Gastrocnemius medialis (tissue), 4 donors: ENCODE measurements around the gene C9orf72.
A peak's percentile ranks its signal among the peaks of the same experiment; 100 is the strongest.

Experiments used
- CTCF ChIP-seq, 5 experiments: fragments of 450-650 bp in 3 of 5; fragments of 200-600 bp in 2 of 5; sonication (generic) in 2 of 5; IDR thresholded peaks in 4 of 5; conservative IDR thresholded peaks in 1 of 5; 1 replicate in 4 of 5; 2 replicates in 1 of 5; pipeline ENCODE4 v1.5.1; 2016 to 2019; ENCODE audit warnings: antibody characterized with exemption in 5 of 5, mild to moderate bottlenecking in 3 of 5, moderate library complexity in 3 of 5
- POLR2A ChIP-seq, 2 donors: fragments of 450-650 bp; IDR thresholded peaks; one replicate each; pipeline ENCODE4 v1.6.1; 2017; ENCODE audit warnings: antibody characterized with exemption in 2 of 2, mild to moderate bottlenecking in 2 of 2, moderate library complexity in 2 of 2

- TF ChIP-seq POLR2A (IDR thresholded peaks at IDR 0.05) (peak; percentile 69 to 86), CTCF (IDR thresholded peaks at IDR 0.05 in 4 of 5, conservative IDR thresholded peaks at IDR 0.05 in 1 of 5) (peak in 1 of 5 experiments; percentile 15)
Observed at GRCh38 chr9:27528076-27528885, 45.0 kb downstream of the C9orf72 start.
